Retina (tissue), 1 donor: ENCODE results near the gene DLX5.
"Not testable (repeated sequence)": the region's sequence is repeated elsewhere in the genome, so short reads cannot be mapped to it uniquely, and the experiment has no call there.

Experiments
- DNase-seq: peaks from one replicate; pipeline ENCODE4 v3.0.0-alpha.2; 2016

DLX5 gene

DNA sequence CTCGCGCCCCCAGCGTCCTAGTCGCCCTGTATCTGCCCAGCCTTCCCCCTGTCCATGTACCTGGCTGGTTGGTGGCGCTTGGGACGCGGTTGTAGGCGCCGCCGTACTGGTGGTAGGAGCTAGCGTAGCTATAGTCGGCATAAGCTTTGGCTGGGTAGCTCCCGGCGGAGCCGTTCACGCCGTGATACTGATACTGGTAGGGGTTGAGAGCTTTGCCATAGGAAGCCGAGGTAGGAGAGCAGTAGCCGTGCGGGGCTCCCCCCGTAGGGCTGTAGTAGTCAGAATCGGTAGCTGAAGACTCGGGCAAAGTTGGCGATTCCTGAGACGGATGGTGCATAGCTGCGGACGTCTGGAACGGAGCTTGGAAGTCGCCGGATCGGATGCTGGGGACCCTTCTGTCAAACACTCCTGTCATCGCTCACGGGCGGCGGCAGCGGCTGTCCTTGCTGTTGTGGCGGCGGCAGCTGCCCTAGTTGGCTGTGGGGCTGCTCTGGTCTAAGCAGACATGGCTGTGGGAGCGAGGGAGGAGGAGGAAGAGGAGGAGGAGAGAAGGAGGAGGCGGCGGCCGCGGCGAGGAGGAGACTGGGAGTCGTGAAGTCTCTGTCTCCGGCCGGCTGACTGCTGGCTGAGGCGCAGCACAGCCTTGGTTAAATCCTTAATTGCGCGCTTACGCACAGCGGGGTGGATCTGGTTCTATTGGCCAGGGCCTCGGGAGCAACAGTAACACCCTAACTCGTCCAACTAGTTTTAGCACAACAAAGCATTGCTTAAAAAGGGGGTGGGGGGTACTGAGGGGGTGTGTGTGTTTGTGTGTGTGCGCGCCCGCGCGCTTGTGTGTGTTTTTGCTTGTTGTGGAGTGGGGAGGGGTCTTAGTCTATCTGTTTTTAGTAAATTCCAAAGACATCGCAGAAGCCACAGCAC, at the start of gene DLX5:
DLX5 (minus strand) TSS at position 623 of the 921 bp plus-strand sequence; CDS start at position 415, 208 bp downstream.
- peak; percentile 84 for DNase-seq

DNA sequence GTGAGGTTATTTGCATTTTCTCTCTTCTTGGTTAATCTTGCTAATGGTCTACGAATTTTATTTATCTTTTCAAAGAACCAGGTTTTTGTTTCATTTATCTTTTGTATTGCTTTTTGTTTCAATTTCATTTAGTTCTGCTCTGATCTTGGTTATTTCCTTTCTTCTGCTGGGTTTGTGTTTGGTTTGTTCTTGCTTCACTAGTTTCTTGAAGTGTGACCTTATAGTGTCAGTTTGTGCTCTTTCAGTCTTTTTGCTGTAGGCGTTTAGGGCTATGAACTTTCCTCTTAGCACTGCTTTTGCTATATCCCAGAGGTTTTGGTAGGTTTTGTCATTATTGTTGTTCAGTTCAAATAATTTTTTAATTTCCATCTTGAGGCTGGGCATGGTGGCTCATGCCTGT, 47.4 kb upstream of the DLX5 start:
- DNase-seq = not testable (repeated sequence)

DNA sequence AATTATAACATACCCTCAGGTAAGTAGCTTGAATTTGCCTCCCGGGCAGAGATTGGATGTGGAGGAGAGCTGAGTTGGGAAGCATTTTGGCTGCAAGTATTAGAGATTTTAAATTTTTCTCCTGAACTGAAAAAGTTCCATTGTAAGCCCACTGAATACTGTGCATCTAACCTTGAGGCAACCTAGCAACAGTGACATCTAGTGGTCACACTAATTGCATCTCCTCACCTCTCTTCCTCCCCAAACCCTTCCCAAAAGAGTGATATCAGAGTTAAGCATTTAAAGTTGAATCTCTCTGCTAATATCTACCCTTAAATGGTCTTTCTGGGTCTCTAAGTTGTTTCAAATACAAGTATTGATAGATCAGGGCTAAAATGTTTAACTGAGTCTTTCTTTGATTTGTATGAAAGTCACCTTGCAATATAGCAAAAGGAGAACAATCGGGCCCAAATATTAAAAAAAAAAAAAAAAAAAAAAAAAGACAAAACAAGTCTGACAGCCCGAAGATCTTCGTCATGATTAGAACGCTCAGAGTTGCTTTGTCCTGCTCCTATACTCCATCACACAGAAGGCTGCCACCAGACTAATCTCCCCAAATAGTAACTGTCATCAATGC, 40.4 kb upstream of the DLX5 start:
- peak; percentile 33 for DNase-seq

- DNase-seq = no peak
Measured at GRCh38 chr7:97064020-97064419, 39.4 kb upstream of the DLX5 start.

GRCh38 chr7:97043281-97043680, 18.6 kb upstream of the DLX5 start:
- DNase-seq = no peak

DNA sequence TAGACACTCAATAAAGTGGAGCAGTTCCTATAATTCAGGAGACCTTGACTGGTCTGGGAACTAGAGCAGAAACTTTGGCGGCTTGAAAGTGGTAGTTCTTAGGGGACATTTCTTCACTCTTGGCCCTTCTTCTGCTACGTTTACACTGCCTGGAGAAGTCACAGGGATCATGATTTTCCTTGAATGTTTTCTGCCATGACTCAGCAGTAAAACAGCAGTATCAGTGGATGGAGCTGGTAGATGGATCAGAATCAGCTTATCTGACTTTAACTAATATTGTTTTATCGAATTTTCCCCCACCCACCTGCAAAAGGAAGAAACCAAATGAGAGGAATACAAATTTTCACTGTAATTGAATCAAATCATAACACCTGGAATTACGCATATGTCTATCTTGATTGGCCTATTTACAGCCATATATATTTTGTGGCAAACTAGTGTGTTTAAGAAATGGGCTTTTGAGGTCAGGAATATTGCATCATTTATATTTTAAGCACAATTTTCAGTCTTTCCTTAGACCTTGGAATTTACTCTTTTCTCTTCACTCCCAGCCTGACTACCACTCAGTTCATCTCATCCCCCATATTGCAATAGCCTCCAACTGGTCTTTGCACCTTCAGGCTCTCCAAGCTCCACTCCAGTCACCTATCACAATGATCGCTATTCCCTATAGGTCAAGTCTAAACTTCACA, 14.9 kb upstream of the DLX5 start:
- no peak for DNase-seq

DNA sequence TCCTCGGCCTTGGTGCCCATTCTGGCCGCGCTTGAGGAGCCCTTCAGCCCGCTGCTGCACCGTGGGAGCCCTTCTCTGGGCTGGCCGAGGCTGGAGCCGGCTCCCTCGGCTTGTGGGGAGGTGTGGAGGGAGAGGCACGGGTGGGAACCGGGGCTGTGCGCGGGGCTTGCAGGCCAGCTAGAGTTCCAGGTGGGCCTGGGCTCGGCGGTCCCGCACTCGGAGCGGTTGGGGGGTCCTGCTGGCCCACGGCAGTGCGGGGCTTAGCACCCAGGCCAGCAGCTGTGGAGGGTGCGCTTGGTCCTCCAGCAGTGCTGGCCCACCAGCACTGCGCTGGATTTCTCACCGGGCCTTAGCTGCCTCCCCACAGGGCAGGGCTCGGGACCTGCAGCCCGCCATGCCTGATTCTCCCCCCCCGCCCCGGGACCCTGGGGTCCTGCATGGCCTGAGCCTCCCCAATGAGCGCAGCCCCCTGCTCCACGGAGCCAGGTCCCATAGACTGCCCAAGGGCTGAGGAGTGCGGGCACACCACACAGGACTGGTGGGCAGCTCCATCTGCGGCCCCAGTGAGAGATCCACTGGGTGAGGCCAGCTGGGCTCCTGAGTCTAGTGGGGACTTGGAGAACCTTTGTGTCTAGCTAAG, 9.7 kb upstream of the DLX5 start:
- DNase-seq = not testable (repeated sequence)

GRCh38 chr7:97027427-97028234, 3.0 kb upstream of the DLX5 start:
- DNase-seq = peak; percentile 89

DNA sequence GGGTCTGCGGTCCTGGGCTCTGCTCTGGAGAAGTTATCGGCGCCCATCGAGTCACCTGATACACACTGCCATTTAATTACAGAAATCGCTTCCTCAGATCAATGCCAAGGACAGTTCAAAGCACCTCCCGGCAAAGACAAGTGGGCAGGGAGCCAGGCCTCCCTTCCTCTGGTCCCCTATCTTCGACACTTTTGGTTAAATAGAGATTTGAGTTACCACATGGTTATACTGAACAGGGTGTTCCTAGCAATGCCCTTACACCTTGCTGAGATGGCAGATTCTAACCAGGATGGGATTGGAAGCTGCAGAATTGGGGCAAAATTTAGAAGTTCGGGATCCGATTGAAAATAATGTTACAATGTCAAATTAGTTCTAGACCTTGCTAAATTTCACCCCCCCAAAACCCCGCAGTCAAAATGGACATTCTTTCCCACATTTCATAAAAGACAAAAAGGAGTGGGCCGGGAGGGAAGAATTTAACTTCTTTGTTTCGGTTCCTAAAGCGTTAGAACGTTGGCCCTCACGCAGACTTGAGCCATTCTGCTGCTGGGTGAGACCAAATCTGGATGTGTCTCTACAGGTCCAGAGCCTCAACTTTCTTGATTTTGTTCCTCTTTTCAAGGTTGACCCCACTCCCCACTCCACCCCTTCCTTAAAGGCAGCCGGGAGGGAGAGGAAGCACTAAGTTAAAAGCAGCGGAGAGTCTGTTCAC, 2.2 kb upstream of the DLX5 start:
- DNase-seq = no peak

DNA sequence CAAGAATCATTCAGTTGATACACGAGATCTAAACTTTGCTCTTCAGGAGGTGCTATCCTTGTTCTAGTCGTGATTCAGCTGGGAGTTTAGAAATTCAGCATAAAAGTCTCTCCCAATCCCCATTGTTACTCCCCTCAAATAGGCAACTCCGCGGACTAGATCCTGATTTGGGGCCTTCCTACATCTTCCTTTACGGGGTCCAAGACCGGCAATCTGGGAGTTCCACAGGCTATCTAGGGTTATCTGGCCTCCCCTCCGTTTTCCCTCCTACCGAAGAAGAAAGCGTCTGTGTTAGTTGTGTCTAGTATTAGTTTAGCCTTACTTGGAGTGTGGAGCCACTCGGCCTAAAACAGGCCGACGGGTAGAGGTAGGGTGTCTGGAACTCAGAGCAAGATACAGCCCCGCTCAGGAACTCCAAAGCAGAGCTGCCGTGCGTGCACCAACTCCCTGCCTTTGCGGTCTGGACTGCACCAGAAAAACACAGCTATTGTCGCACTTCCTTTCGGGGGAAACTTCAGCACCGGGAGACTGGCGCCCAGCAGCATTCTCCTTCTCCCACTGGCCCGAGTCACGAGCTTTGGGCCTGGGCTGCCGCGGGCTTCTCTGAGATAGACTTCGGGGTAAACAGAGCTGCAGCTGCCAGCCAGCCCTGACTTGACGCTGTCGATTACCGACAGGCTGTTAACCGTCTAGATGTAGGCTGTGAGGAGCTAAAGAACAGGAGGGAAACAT, 1.5 kb upstream of the DLX5 start:
- DNase-seq = peak; percentile 73

- DNase-seq = no peak
Measured at GRCh38 chr7:97025130-97025499, 484 bp upstream of the DLX5 start.

DNA sequence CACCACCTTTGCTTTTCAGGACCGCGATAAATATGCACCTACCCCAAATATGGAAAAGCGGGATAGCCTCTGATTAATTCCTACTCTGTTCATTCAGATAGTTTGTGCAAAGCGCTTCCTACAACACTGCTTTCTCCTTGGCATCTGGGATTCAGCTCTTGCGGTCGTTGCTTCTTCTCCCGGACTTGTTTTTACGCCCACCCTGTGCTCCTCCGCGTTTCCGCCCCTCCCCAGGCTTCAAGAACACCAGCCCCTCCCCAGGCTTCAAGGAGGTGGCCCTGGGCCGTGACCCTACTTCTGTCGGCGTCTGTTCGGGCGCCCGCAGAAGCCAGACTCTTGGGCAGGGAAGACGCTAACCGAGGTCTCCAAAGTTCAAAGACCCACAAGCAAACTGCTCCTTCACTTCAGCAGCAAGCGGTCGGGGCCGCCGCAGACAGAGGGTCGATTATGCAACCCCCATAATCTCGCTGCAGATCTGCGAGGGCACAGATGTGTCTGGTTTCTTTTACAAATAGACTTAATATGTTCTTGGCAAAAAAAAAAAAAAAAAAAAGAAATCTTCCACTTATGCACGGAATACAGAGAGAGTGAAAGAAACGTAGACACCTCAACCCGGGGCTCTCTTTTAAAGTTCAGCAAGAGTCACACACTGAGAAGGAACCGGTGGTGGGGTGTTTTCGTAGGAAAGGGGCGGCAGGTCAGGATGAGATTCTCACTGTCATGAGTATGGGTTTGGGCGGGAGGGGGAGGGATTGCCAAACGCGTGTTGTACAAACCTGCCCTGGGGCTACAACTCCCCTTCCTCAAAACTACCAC, 1.9 kb downstream of the DLX5 start:
- DNase-seq = peak; percentile 59

DNA sequence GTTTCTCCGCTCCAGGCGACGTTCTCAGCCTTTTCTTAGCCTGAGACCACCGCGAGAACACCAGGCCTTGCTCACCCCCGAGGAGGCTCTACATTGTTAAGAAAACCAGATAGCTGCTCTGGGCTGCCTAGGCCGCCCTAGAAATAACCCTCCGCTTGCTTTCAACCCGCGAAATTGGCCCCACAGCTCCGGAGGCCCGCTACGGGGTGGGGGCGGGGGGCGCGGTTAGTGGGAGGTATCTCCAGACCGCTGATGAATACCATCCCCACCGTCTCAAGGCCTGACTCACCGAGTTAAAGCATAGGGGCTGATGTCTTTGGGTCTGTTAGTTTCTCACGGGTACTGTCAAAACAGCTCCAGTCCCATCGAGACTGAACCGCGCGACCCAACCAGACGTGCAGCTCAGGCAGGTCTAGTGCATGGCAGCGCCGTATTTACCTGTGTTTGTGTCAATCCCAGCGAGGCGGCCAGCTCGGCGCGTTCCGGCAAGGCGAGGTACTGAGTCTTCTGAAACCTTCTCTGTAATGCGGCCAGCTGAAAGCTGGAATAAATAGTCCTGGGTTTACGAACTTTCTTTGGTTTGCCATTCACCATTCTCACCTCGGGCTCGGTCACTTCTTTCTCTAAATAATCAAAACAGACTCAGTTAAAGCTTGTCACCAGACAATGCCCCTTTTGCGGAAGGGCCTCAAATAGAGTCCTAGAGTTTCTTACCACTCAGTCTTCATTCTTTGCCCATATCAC, 2.7 kb downstream of the DLX5 start:
- no peak for DNase-seq

- peak; percentile 83 for DNase-seq
Measured at GRCh38 chr7:97020996-97021746, 3.5 kb downstream of the DLX5 start.

GRCh38 chr7:97020601-97020995, 4.0 kb downstream of the DLX5 start:
- no peak for DNase-seq

DNA sequence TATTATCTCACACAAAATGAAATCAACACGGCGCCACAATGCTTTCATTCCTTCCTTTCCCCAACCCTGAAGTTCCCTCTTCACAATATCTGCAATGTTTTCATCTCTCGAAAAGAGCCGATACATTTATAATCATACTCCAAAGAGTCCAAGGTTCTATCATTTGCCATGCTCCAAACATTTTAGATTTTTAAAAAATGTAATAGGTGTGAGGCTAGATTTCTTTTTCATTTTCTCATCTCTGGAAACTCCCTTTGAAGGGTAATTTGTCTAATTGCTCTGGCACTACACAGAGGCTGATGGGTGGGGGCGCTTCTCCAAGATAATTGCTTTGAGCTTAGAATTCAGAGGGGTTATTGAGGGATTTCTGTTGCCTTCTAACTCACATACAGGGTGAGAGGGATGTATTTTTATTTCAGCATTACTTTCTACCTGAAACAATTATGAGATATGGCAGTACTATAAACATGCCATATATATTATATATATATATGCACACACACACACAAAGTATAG, 4.9 kb downstream of the DLX5 start:
- no peak for DNase-seq

DNA sequence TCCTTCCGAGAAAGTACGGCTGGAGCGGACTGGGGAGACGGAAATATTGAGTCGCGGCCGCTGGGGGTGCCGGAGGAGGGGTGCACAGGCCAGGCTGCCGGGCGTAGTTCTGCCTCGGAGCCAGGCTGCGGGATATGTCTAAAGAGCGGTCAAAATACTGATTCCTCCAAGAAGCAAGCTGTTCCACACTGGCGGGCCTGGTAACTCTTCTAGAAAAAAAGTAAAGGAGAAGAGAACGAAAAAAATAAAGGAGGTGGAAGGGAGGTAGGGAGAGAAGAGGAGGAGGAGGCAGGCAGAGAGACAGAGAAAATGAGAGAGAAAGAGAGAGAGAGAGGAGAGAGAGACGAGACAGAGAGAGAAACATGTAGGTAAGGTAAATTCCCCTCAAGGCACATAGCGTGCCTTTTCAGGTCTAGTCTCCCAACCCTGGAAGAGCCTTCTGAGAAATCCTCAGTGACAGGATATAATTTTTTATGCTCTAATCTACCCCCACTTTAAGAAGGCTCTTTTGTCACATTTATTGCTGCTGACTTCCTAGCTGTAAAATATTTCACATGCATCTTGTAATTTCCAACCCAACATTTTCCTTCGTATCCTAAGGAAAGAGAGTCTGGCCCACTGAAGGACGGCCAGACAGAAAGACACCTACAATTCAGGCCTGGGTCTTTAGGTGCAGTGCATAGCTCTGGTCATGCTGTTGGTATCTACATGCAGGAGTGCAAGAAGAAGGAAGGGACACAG, 5.7 kb downstream of the DLX5 start:
- peak; percentile 50 for DNase-seq
